GM06990 (cell line): ENCODE data around the gene SYT17.

ENCODE experiments used
- DNase-seq: peaks from one replicate; pipeline ENCODE4 v3.0.0-alpha.2; 2011; ENCODE audit not compliant: insufficient read length; ENCODE audit errors: extremely low read depth
- H3K27me3 ChIP-seq: replicated peaks from 2 replicates; pipeline ENCODE4 v1.6.0; 2011; ENCODE audit warnings: low read length; ENCODE audit not compliant: control insufficient read depth, insufficient read depth
- H3K36me3 ChIP-seq: 2 replicates; pipeline ENCODE4 v1.5.1; 2011; ENCODE audit warnings: low read length; ENCODE audit not compliant: control insufficient read depth, insufficient read depth
- H3K4me3 ChIP-seq: replicated peaks from 2 replicates; pipeline ENCODE4 v1.5.1; 2011; ENCODE audit warnings: low read depth, mild to moderate bottlenecking, control low read depth, low read length
- CTCF ChIP-seq: IDR thresholded peaks from 2 replicates; pipeline ENCODE4 v1.5.1; 2011; ENCODE audit warnings: low read length, control low read depth, mild to moderate bottlenecking, inconsistent platforms; ENCODE audit not compliant: insufficient read depth, poor library complexity, severe bottlenecking

SYT17 gene

GRCh38 chr16:19169082-19169639, 1.1 kb downstream of the SYT17 start:
- no peak for TF ChIP-seq CTCF
- Histone ChIP-seq H3K36me3 (no peaks in the 10 kb centered on the region), H3K27me3 (no peaks in the 10 kb centered on the region; the same call in 1 of the 2 replicates), H3K4me3 (no peak overlapping the region)
- DNase-seq = no peak

- Histone ChIP-seq H3K27me3 (no peaks in the 10 kb centered on the region; the same call in 1 of the 2 replicates), H3K36me3 (no peaks in the 10 kb centered on the region), H3K4me3 (no peak overlapping the region)
- TF ChIP-seq CTCF = no peak
- DNase-seq = no peak
Measured at GRCh38 chr16:19170043-19170655, 2.1 kb downstream of the SYT17 start.

GRCh38 chr16:19172098-19172780, 4.2 kb downstream of the SYT17 start:
- H3K27me3 ChIP-seq = no peaks in the 10 kb centered on the region; the same call in 1 of the 2 replicates
- H3K4me3 ChIP-seq = no peak overlapping the region
- no peak for DNase-seq
- no peak for TF ChIP-seq CTCF
- no peaks in the 10 kb centered on the region for H3K36me3 ChIP-seq

GRCh38 chr16:19173059-19173458, 5.0 kb downstream of the SYT17 start:
- no peak for DNase-seq
- no peaks in the 10 kb centered on the region for H3K36me3 ChIP-seq
- no peaks in the 10 kb centered on the region; the same call in 1 of the 2 replicates for H3K27me3 ChIP-seq
- H3K4me3 ChIP-seq = no peak overlapping the region
- TF ChIP-seq CTCF = no peak

- no peaks in the 10 kb centered on the region; the same call in none of the 2 replicates for H3K27me3 ChIP-seq
- H3K4me3 ChIP-seq = no peak overlapping the region
- H3K36me3 ChIP-seq = no peaks in the 10 kb centered on the region
- DNase-seq = no peak
- TF ChIP-seq CTCF = no peak
Measured at GRCh38 chr16:19173649-19174383, 5.8 kb downstream of the SYT17 start.
